ENCODE results near the gene GDF15. TPM values are rescaled to one million over a fixed set of nuclear protein-coding genes. Genes with fewer than 3 reads are reported as not detected.

GDF15 gene
- total RNA-seq, 1 donor from 2014 or later = not detected

DNA sequence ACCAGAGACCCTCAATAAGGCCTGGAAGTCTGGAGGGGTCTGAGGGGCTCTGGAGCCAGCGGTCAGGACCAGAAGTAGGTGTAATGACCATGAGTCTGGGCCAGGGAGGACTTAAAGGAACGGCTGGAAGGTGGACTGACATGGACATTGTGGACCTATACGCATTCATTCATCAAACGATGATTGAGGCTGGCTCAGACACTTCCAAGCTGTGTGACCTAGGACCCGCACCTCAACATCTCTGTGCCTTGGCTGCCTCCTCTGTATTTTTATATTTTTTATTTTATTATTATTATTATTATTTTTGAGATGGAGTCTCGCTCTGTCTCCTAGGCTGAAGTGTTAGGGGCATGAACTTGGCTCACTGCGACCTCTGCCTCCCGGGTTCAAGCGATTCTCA, 20.8 kb downstream of the GDF15 start:
- DNase-seq (no peak), ATAC-seq (ENCODE audit: low read depth) (no peak)
- Mint-ChIP-seq H3K4me3 (no peak overlapping the region), H3K9me3 (no peaks in the 10 kb centered on the region), H3K4me1 (peaks cover 37% of the 10 kb centered on the region), H3K36me3 (ENCODE audit: low read depth) (no peaks in the 10 kb centered on the region), H3K27me3 (peaks cover 9% of the 10 kb centered on the region), H3K27ac (no peak overlapping the region)
- ChIA-PET POLR2A (no interaction called here), CTCF (interaction anchor here (1.4 kb wide), 1 partner anchor 18 kb away, joined by 3 read pairs; no protein-coding TSS in a partner anchor)
- TF ChIP-seq, protein P1, sequence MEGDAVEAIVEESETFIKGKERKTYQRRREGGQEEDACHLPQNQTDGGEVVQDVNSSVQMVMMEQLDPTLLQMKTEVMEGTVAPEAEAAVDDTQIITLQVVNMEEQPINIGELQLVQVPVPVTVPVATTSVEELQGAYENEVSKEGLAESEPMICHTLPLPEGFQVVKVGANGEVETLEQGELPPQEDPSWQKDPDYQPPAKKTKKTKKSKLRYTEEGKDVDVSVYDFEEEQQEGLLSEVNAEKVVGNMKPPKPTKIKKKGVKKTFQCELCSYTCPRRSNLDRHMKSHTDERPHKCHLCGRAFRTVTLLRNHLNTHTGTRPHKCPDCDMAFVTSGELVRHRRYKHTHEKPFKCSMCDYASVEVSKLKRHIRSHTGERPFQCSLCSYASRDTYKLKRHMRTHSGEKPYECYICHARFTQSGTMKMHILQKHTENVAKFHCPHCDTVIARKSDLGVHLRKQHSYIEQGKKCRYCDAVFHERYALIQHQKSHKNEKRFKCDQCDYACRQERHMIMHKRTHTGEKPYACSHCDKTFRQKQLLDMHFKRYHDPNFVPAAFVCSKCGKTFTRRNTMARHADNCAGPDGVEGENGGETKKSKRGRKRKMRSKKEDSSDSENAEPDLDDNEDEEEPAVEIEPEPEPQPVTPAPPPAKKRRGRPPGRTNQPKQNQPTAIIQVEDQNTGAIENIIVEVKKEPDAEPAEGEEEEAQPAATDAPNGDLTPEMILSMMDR (IDR thresholded peaks at IDR 0.05) = no peak
- intact Hi-C loops (cut with micrococcal nuclease) = loop anchor here (5.0 kb wide), 1 partner anchor 34 kb away; no protein-coding TSS in a partner anchor

DNA sequence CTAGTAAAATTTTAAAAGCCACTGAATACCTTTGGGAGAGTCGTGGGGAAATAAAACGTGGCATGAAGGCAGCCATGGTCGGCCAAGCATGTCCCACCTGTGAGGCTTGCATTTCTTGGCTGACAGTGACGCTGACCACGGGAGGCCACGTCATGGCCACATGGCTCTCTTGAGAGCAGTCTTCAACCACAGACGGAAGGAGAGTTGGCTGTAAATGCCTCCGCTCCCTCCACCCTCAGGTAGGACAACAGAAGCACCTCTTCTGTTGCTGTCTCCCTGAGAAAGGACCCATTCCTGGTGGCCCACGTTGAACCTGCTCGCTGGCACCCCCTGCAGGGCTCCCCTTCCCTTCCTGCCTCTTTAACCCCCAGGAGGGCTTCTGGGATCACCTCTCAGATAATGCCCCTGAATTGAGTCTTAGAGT, 22.1 kb downstream of the GDF15 start:
- TF ChIP-seq, protein P1 (IDR thresholded peaks at IDR 0.05) = no peak
- Mint-ChIP-seq H3K9me3 (no peaks in the 10 kb centered on the region), H3K4me1 (peaks cover 24% of the 10 kb centered on the region), H3K36me3 (ENCODE audit: low read depth) (no peaks in the 10 kb centered on the region), H3K27ac (peak overlapping the region; percentile 76), H3K27me3 (peaks cover 18% of the 10 kb centered on the region), H3K4me3 (peak overlapping the region; percentile 53)
- CTCF ChIA-PET = no interaction called here
- DNase-seq (peak; percentile 81), ATAC-seq (ENCODE audit: low read depth) (peak; percentile 88)
- intact Hi-C loops (cut with micrococcal nuclease) = loop anchor here (1.0 to 5.0 kb wide), 3 partner anchors 11 to 36 kb away; partner anchors contain the start of gene LRRC25
- POLR2A ChIA-PET = interaction anchor here (1.2 kb wide), 1 partner anchor 11 kb away, joined by 3 read pairs; the partner anchor contains the start of gene SSBP4

DNA sequence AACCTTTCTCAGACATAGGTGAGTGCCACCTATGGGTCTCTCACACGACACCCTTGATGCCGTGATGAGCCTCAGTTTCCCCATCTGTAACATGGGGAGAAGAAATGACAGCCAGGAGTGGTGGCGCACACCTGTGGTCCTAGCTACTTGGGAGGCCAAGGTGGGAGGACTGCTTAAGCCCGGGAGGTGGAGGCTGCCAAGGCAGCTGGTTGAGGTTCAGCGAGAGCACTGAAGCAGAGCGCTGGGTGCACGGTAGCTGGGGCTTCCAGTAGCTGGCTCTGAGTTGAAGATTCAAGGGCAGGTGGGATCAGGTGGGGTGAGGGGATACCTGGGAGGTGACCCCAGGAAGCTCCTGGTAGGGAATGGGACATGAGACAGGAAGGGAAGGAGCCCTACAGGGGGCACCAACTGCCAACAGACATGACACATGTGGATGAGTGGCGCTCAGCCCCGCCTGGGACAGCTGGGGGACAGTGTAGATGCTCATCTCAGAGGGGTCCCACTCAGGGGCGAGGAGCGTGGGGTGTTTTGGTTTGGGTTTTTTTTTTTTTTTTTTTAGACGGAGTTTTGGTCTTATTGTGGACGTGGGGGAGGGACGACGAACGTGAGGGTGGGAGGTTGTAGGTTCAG, 26.8 kb downstream of the GDF15 start:
- POLR2A ChIA-PET = interaction anchor here (0.6 to 3.3 kb wide), 2 partner anchors 132 to 133 kb away, joined by 3 to 15 read pairs; partner anchors contain the start of gene JUND
- no peak overlapping the region for H3K4me3 Mint-ChIP-seq
- no peaks in the 10 kb centered on the region for H3K36me3 Mint-ChIP-seq (ENCODE audit: low read depth)

DNA sequence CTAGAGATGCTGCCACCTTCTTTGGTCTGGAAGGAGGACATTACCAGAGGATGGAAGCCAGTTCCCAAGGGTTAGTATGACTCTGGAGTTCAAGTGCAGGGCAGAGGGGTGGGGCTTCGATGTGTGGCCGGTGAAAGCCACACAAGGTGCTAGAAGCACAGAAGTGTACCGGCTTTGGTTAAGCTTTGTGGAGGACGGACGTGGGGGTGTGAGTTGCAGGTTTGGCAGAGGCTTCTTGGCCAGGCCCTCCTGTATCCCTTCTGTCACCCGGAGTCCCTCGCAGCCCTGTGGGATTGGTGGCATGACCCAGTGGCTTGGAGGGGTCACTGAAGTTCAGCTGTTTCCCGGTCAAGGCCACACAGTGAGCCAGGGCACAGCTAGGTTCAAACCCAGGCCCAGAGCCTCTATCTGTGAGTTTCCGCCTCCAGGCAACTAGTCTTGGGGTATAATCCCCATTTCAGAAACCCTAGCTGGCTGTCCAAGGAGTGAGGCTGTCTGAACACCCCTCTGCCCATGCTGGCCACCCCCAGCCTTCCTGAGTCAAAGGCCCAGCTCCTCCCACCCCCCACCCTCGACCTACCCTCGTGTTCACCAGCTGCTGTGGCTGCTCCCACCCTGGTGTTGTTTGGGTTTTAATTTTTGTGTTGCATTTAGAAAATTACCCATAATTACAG, 28.7 kb downstream of the GDF15 start:
- no peak overlapping the region for H3K27ac Mint-ChIP-seq
- H3K9me3 Mint-ChIP-seq = no peaks in the 10 kb centered on the region
- H3K27me3 Mint-ChIP-seq = peaks cover 58% of the 10 kb centered on the region
- H3K36me3 Mint-ChIP-seq (ENCODE audit: low read depth) = no peaks in the 10 kb centered on the region
- intact Hi-C loops (cut with micrococcal nuclease) = loop anchor here (10.0 kb wide), 2 partner anchors 310 to 470 kb away; no protein-coding TSS in a partner anchor
- TF ChIP-seq, protein P1 (IDR thresholded peaks at IDR 0.05) = no peak
- ChIA-PET CTCF (interaction anchor here (0.8 to 6.8 kb wide), 6 partner anchors 9 to 160 kb away, joined by 3 to 59 read pairs (median 4); no protein-coding TSS in a partner anchor), POLR2A (interaction anchor here (0.5 to 1.3 kb wide), 5 partner anchors 14 to 1312 kb away, joined by 3 to 6 read pairs (median 3); no protein-coding TSS in a partner anchor)
- DNase-seq (no peak), ATAC-seq (ENCODE audit: low read depth) (no peak)
- H3K4me3 Mint-ChIP-seq = no peak overlapping the region
- peaks cover 41% of the 10 kb centered on the region for H3K4me1 Mint-ChIP-seq

More for the DNA sequence above, 26.8 kb downstream of the GDF15 start:
- CTCF ChIA-PET = interaction anchor here (0.6 to 6.8 kb wide), 11 partner anchors 11 to 133 kb away, joined by 3 to 67 read pairs (median 5); no protein-coding TSS in a partner anchor
- peaks cover 46% of the 10 kb centered on the region for H3K27me3 Mint-ChIP-seq
- ATAC-seq (ENCODE audit: low read depth) (no peak), DNase-seq (no peak)
- TF ChIP-seq, protein P1 (IDR thresholded peaks at IDR 0.05) = no peak
- intact Hi-C loops (cut with micrococcal nuclease) = loop anchor here (10.0 kb wide), 2 partner anchors 308 to 468 kb away; no protein-coding TSS in a partner anchor
- H3K9me3 Mint-ChIP-seq = no peaks in the 10 kb centered on the region
- H3K4me1 Mint-ChIP-seq = peaks cover 41% of the 10 kb centered on the region
- peak overlapping the region; percentile 63 for H3K27ac Mint-ChIP-seq
